HTERT RPE-1 (cell line): ENCODE results near the gene KCNA3.

Experiments used
- in situ Hi-C: fragments of 300-500 bp; cut with MboI; formaldehyde crosslinking; loops from 4 replicates; pipeline ENCODE4 v1.14.3; 2020; ENCODE audit warnings: low sequenced_read_pairs

Gene KCNA3

GRCh38 chr1:110639724-110640386, 34.9 kb downstream of the KCNA3 start:
- in situ Hi-C loops: no loop called here

- in situ Hi-C loops: no loop called here
Observed at GRCh38 chr1:110638556-110638955, 36.2 kb downstream of the KCNA3 start.

- in situ Hi-C loops: no loop called here
Observed at GRCh38 chr1:110638058-110638457, 36.7 kb downstream of the KCNA3 start.

GRCh38 chr1:110637475-110637874, 37.3 kb downstream of the KCNA3 start:
- in situ Hi-C loops: no loop called here

- in situ Hi-C loops: no loop called here
Observed at GRCh38 chr1:110636149-110636935, 38.4 kb downstream of the KCNA3 start.

- in situ Hi-C loops: no loop called here
Observed at GRCh38 chr1:110635434-110635833, 39.3 kb downstream of the KCNA3 start.

- in situ Hi-C loops: no loop called here
Observed at GRCh38 chr1:110634455-110635311, 40.1 kb downstream of the KCNA3 start.

- in situ Hi-C loops: no loop called here
Observed at GRCh38 chr1:110634086-110634454, 40.7 kb downstream of the KCNA3 start.

- in situ Hi-C loops: no loop called here
Observed at GRCh38 chr1:110633646-110634030, 41.1 kb downstream of the KCNA3 start.

- in situ Hi-C loops: no loop called here
Observed at GRCh38 chr1:110631836-110632620, 42.7 kb downstream of the KCNA3 start.

- in situ Hi-C loops: no loop called here
Observed at GRCh38 chr1:110630839-110631663, 43.7 kb downstream of the KCNA3 start.

GRCh38 chr1:110628323-110629105, 46.2 kb downstream of the KCNA3 start:
- in situ Hi-C loops: no loop called here

- in situ Hi-C loops: no loop called here
Observed at GRCh38 chr1:110627764-110628163, 47.0 kb downstream of the KCNA3 start.

- in situ Hi-C loops: no loop called here
Observed at GRCh38 chr1:110626889-110627288, 47.9 kb downstream of the KCNA3 start.
